ENCODE measurements around the gene PDE1C.

The PDE1C gene

DNA sequence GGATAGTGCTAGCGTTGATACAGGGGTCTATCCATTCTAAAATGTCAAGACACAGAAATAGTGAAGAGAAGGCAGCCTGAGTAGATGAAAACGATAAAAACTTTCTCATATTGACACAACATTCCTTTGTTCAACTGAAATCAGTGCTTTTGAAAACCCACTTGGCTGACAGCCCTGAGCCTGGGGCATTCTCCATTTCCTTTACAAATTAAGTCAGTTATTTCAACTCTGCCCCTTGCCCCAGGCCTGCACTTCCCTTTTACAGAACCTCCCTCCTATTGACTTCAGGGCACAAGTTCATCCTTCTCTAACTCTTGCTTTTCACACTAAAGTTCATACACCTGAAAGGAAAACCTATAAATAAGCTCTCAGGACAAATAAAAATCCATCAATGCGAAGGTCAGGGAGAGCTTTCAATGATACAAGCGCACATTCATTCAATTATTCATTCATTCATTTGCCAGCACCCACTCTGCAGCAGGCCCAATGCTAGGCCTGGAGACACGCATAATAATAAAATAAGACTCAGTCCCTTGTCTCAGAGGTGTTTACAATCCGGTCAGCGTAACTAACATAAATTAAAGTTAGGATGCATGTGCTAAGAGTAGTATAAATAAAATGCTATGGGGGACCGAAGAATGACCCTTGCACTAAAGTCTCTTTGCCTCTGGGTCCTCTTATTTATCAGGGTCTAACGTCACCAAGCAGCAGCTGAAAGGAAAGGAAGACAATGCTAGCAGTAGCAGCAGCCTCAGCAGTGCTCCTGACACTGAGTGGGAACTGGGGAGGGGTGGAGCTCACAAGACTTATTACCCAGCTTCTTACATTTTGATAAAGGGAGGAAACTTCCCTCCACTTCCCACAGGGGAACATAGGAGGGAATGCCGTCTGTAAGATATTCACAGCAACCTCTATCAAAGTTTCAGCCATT lies 134.8 kb downstream of the PDE1C start:
- DNase-seq: no peak

DNA sequence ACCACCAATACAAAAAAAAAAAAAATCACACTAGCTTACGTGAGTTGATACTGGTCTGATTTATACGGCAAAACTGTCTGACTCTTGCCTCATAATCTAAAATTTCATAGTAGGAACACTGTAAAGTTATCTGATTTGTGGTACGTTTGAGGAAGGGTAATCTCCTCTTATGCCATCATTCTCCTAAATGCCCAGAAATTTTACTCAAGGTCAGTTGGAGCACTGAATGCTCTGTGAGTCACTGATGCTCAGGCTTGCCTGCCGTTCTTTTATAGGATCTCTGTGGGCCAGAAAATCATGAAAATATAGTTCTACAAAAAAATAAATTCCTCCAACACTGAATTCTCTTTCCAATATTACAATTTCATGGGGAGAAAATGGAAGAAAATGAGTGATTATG lies 135.7 kb downstream of the PDE1C start:
- no peak for DNase-seq

DNA sequence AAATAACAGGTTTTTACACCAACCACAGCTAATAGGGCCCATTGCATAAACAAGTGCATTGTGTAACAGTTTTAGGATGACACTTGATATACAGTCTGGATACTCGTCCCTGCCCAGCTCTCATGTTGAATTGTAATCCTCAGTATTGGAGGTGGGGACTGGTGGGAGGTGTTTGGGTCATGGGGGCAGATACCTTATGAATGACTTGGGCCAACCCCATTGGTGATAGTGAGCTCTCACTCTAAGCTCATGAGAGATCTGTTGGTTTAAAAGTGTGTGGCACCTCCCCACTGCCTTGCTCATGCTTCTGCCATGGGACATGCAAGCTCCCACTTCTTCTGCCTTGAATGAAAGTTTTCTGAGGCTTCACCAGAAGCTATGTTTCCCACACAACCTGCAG lies 136.7 kb downstream of the PDE1C start:
- DNase-seq: no peak

DNA sequence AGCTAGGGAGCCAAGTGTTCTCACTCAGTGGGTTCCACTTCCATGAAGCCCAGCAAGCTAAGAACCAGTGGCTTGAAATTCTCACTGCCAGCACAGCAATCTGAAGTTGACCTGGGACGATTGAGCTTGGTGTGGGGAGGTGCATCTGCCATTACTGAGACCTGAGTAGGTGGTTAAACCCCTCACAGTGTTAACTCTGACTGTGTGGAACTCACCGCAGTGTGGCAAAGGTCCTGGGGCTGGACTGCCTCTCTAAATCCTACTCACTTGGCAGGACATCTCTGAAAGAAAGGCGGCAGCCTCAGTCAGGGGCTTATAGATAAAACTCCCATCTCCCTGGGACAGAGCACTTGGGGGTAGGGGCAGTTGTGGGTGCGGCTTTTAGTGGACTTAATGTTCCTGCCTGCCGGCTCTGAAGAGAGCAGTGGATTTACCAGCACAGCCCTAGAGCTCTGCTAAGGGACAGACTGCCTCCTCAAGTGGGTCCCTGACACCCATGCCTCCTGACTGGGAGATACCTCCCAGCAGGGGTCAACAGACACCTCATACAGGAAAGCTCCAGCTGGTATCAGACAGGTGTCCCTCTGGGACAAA lies 143.1 kb downstream of the PDE1C start:
- DNase-seq: no peak

DNA sequence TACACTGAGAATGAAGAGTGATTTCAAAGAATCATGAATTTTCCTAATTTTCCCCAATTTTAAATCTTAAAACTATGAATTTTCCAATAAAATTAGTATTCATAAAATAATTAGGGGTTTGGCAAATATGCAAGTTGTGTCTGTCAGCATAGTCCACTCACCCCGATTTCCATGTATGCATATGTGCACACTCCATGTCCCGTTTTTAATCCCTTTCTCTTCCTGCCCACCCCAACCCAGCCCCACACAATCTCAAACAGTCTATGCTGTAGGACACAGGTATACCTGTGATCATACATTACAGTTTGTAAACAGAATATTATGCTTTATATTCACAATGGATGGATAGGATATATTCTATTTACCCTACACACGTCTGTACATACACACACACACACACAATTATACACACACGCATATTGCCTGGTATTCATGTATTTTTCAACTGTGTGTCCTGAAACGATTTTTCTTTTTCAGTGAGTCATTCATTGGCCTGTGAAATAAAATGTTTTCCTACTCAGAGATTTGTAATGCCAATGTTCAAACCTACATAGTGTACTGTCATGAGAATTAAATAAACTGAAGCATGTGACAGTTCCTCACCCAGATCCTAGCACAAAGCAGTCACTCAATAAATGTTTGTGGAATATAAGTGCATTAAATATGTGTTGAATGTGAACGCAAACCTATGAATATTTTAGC lies 144.3 kb downstream of the PDE1C start:
- DNase-seq: no peak

DNA sequence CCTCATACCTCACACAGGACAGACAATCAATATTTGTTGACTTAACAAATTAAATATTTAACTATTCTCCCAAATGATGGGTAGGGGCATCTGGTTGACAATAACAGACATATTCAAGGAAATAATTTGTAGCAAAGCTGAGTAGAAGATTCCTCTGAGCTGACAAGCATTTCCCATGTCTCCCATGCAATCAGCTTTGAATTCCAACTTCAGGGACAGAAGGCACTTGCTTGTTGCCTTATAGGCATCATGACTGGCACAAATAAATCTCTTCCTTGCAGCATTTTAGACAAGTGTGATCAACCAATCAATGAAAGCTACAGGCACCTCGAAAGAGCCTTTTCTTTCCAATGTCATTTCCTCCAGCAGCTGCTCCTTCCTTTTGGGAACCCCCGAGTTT lies 146.0 kb downstream of the PDE1C start:
- DNase-seq: no peak

DNA sequence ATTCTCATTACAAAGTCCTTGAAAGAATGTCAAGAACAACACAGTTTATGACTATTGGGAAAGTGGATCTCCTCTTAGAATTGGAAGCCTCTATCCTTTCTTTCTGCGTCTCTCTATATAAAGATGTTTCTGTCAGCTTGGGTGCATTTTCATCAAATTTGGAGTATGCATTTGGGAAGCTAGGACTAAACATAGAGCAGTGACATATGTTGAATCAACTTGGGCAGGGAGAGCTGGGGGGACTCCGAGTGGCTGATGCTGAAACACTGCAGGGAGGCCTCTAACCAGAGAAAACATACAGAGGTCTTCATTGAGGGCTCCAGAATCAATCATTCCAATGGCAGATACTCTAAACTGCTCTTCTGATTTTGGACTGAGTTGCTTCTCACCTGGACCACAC lies 147.4 kb downstream of the PDE1C start:
- no peak for DNase-seq

DNA sequence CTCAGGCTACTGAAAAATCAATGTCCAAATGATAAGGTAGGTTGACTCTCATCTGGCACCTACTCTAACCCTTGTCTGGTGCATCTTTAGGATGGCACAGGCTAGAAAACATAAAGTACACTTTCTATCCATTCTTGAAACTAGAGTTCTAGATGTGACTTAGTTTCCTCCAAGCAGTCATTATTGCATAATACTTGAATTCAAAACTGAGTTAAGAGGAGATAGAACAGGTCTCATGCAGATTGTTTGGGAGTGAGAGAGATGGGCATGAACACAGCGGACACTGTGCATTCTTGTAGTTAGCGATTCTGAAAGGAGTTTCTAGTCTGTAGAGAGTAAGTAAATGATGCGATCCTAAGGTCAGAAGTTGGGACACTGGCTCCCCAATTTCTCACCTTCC lies 149.2 kb downstream of the PDE1C start:
- no peak for DNase-seq

DNA sequence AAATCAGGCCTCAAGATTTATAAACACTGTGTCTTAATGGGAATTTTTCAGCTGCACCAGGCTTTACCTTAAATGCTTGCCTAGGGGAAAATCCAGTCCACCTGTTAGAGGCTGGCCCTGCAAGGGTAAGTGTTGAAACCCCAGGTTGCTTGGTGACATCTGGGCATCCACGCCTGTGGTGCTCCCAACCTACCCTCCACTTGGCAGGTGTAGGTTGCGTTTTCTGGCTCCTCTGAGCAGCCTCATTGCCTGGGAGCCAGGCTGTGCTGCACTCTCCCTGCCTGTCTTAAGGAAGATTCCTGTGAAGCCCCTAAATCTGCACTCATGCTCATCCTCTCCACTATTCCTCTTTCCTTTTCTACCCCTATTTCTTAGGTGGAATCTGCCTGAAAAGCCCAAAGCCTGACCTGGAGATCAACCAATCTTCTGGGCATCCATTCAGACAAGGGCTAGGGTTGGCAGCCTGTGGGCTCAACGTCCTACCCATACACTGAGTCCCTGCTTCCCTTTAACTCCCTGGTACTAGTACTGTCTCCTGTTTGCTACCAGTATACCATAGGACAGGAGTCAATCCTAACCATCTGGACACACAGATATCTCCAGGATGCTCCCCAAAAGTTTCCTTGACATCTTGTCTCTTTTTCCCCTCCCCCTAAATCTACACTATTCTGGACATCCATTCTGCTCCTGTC lies 150.4 kb downstream of the PDE1C start:
- no peak for DNase-seq

DNA sequence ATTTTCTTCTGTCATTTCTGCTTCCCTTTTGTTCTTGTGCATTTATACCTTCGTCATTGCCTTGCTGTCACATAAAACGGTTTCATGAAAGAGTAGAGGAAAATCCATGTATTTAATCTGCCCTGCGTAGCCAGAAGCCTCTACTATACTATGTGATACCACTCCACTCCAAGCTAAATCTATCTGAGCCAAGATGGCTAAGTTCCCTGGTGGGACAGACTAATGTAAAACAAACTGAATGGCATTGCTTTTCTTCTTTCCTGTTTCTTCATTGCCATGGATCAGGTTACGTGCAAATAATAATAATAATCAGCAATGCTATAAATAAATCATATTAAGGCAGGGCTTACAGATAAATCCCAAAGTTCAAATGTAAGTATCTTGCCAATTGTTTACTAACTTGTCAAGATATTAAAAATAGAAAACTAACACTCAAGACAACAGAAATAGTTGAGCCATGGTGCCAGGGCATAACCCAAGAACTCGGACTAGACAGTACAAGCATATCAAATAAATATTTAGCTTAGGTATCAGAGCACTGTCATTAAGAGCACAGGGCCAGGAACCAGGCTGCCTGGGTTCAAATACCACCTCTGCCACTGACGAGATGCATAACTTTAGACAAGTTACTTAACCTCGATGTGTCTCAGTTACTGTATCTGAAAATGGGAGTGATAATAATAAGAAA lies 151.4 kb downstream of the PDE1C start:
- DNase-seq: no peak

DNA sequence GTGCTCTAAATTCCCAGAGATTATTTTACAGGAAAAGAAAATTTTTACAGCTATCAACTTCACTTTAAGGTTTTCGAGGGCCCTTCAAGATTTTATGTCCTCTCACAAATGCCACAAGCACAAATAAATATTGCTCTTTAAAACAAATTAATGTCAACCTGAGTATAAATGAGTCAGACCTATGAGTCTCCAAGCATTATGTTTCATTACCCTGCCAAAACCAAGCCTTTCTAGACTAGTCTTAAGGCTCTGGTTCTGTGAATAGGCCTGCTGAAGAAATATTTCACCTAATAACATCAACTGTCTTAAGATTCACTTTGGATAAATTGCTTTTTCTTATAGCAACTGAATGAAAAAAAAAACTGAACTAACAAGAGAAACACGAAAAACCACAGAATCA lies 153.0 kb downstream of the PDE1C start:
- DNase-seq: no peak

DNA sequence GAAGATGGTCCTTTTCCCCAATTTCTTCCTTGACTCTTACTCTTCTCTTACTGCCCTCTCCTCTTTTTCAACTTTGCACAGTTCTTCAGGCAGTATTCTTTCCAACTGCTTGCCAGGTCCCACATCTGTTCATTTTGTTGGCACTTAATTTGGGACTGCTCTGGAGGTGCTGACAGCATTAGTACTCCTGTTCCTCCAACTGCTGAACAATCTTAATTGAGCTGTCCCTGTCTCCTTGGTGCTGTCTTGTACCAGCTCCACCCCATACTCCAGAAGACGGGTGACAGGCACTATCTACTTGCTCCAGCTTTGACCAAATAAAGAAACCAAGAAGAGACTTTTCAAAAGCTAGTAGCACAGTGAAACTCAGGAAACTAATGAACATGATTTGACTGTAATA lies 160.0 kb downstream of the PDE1C start:
- DNase-seq: no peak

DNA sequence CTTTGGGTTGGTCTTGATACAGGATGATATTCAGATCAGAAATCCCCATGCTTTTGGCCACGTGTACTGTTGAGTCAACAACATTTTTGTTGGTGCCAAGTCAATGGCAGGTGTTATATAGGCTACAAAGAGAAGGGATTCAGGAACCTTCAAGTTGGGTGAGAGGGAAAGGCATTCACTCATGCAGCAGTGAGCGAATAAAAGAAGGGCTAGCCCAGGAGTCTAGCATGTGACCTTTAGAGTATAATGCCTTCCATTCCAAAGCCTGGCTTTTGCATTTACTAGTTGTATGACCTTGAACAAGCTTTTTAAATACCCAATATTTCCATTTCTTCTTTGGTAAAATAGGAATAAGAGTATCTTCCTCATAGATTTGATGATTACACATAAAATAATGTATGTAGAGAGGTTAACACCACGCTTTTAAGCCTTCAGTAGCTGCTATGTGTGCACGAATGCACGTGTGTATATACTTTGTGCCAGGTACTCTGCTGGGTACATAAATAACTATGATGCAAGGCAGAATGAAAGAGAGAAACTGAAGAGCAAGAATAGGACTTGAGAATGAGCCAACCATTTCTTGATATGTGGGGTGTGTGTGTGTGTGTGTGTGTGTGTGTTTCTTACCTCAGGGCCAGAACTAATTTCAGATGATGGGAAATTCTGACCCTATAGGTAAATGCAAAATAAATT lies 163.6 kb downstream of the PDE1C start:
- DNase-seq: no peak

DNA sequence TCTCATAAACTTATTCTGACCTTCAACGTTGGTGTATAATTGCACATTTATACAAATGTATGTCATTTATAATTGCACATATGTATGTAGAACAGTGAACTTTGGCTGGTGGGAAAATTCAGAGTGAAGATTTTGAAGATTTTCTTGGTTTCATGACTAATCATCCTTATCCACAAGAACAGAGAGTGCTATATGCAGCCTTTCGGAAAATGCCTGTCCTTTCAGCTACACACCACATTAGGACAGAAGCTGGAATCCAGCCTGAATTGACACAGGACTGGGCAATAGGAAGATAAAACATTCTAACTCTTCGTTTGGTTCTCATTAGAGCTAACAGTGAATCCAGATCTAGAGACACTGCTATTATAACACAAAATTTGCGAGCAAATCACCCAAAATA lies 166.2 kb downstream of the PDE1C start:
- DNase-seq: no peak

DNA sequence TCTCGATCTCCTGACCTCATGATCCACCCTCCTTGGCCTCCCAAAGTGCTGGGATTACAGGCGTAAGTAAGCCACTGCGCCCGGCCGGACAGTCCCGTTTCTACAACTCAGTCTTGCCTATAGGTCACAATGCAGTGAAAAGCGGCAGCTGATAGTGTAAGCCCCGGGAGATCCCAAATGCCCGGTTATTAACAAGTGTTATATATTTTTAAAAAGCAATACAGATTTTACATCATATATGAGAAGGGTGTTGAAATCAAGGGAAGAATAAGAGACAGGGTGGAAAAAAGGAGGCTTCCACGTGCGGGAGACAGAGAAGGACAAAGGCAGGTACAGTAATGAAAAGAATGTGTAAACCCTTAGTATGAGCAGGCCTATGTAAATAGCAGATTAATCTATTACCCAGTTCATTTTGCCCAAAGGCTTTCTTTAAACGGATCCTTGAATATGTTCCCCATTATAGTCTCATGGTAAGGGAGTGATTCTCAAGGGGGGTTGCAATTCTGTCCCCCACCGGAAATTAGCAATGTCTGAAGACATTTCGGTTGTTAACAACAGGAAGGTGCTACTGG lies 170.8 kb downstream of the PDE1C start:
- no peak for DNase-seq

DNA sequence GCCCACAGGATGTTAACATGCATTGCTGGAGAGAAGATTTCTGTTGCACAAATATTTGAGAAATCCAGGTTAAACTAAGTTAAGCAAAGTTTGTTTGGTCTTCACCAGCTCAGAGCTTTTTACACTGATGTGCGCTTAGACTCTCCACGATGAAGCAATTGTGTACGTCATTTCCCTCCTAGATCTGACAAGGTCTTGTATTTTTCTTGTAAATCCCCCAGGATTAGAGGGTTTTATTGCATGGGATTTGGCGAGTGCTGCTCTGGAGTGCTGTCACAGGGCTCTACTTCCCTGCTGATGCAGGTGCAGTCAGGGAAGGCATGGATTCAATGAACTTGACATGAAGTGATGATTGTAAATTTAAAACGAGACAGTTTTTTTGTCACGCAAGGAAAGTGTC lies 173.3 kb downstream of the PDE1C start:
- DNase-seq: no peak

DNA sequence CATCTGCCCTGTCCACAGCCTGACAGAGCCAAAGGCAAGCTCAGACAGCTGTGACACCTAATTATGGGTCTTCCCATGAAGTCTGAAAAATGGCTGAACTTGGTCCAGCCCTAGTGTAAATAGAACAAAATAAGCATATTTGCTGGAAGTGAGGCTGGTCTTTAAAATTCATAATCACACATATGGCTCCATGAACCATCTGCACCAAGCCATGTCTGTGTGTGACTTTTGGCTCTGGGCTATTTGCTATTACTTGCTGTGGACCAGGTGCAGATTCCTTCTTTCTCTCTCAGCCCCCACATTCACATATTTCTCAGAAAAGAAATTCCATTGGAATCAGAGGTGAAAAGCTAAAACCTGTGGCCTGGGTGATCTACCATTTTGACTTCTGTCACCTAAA lies 175.9 kb downstream of the PDE1C start:
- no peak for DNase-seq

DNA sequence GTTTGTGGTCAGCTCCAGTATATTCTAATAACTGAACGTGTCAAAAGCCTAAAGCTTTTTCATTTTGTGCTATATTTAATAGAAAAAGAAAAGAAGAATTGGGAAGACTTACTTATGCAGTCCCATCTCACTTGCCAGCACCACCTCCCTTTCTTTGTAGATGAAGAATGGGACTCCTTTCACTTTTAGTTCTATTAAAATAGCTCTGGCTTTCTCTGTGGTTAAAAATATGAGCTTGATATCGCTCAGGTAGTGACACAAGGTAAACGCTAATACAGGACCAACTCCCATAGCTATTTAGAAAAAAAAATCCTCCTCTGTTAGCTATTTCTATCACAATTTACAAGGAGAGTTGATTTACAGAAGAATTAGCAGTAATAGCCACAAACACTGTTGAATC lies 176.8 kb downstream of the PDE1C start:
- no peak for DNase-seq

DNA sequence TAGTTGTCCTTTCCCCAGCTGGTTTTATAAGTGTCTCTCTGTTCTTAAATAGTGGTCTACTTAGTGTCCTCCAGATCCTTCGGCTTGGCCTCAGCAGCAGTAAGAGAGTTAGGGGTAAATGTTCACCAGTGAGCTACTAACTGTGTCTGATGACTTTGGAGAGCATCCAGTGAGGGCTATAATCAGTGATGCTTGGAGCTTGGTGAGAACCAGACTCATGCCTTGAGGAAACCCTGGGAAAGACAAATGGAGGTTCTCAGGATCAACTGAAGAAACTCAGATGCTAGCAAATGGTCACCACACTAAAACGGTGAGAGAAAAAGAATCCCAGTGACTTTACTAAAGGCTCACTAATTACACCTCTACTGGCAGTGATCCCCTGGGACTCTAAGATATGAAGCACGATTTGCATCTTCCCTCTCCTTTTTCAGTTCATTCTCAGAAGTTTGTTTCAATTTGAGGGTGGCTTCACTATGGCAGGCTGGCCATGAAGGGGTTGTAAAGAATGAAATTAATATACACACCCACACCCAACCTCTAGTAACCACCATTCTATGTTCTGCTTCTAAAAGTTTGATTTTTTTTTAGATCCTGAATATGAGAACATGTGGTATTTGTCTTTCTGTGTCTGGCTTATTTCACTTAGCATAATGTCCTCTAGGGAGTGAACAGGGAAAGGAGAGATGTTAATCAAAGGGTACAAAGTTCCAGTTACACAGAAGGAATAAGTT lies 177.9 kb downstream of the PDE1C start:
- DNase-seq: no peak

DNA sequence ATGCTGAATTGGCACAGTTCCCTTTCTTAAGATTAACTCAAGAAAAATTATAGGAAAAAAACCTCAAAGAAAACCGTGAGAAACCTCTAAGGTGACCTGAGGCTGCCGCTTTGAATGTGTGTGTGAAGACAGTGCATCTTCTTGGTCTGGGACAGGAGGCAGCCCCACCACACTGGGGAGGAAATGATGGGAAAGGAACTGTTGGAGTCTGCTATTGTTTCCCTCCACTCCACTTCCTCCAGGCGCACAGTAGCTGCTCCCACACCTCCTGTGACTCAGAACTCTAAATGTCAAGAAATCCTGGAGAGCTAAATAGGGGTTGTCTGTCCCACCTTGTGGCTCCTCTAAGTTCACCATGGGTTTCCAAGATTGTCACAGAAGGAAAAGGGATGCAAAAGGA lies 179.4 kb downstream of the PDE1C start:
- DNase-seq: no peak

DNA sequence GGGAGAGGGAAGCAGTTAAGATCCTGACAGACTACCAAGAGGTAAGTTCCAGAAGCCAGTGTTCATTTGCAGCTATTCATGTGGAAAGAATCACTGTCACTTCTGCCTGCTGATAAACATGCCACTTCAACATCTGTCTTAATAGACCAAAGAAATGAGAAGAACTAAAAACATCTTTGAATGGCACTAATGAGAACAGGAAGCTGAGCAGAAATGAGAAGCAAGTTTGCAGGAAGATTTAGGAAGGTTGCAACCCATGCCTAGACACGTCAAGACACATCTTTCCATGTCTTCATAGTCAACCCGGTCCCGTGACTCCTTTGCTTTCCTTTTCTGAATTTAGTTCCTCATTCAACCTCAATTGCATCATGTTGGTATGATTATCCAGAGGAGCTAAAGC lies 180.0 kb downstream of the PDE1C start:
- DNase-seq: peak in 1 of 2 donors; percentile 3
